Calu3 (cell line): ENCODE results near the gene SLC10A1. TPM values are rescaled to one million over a fixed set of nuclear protein-coding genes. Genes with fewer than 3 reads are reported as not detected.

Experiments used
- BruUV-seq: library from RNA; stranded (reverse); fragments of 400-500 nt; replicated peaks from 2 replicates; lab custom pipeline; 2021; lab: Mats Ljungman, UMichigan
- CTCF ChIA-PET: fragments of 300-600 bp; sonication (Branson Sonifier 250); formaldehyde crosslinking; loops from one replicate; lab custom pipeline; 2022; ENCODE audit warnings: antibody characterized with exemption; lab: Charles Lee
- DNase-seq: peaks from one replicate; pipeline ENCODE4 v3.0.0; 2022
- H3K27ac Mint-ChIP-seq: one replicate; pipeline ENCODE4 v1.8.0; 2022; ENCODE audit warnings: mixed read lengths; ENCODE audit not compliant: unreplicated experiment
- H3K27me3 Mint-ChIP-seq: one replicate; pipeline ENCODE4 v1.8.0; 2022; ENCODE audit warnings: mixed read lengths; ENCODE audit not compliant: unreplicated experiment
- H3K36me3 Mint-ChIP-seq: one replicate; pipeline ENCODE4 v1.8.0; 2022; ENCODE audit warnings: mild to moderate bottlenecking, moderate library complexity, mixed read lengths; ENCODE audit not compliant: insufficient read depth, unreplicated experiment
- H3K4me1 Mint-ChIP-seq: one replicate; pipeline ENCODE4 v1.8.0; 2022; ENCODE audit warnings: mild to moderate bottlenecking, low read depth, mixed read lengths; ENCODE audit not compliant: unreplicated experiment
- H3K4me3 Mint-ChIP-seq: one replicate; pipeline ENCODE4 v1.8.0; 2022; ENCODE audit warnings: mild to moderate bottlenecking, low read depth, moderate library complexity, mixed read lengths; ENCODE audit not compliant: unreplicated experiment
- H3K9me3 Mint-ChIP-seq: one replicate; pipeline ENCODE4 v1.8.0; 2022; ENCODE audit warnings: low read depth, mixed read lengths; ENCODE audit not compliant: unreplicated experiment
- intact Hi-C: fragments of 100-400 bp; cut with micrococcal nuclease; formaldehyde crosslinking; loops from one replicate; pipeline ENCODE4 v1.10.0; 2022; ENCODE audit not compliant: unreplicated experiment
- total RNA-seq: library from RNA; stranded (reverse); gene quantifications from 2 replicates; pipeline ENCODE4 v1.2.3, GENCODE V29; 2022
- TF ChIP-seq, protein P1 (sequence below): fragments of 200-600 bp; IDR thresholded peaks from one replicate; pipeline ENCODE4 v1.8.0; 2022; ENCODE audit warnings: antibody characterized with exemption; ENCODE audit not compliant: unreplicated experiment

The SLC10A1 gene
- total RNA-seq, 1 experiment from 2014 or later: not detected

DNA sequence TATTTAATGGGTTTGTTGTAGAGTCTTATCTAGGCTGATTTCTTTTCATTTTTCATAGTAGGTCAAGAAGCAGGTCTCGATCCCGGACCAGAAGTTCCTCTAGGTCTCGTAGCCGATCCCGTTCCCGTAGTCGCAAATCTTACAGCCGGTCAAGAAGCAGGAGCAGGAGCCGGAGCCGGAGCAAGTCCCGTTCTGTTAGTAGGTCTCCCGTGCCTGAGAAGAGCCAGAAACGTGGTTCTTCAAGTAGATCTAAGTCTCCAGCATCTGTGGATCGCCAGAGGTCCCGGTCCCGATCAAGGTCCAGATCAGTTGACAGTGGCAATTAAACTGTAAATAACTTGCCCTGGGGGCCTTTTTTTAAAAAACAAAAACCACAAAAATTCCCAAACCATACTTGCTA, 25.9 kb downstream of the SLC10A1 start:
- no TSS peak for BruUV-seq
- Mint-ChIP-seq H3K27me3 (no peaks in the 10 kb centered on the region), H3K27ac (no peak overlapping the region), H3K9me3 (no peaks in the 10 kb centered on the region), H3K36me3 (peaks cover 91% of the 10 kb centered on the region), H3K4me1 (peaks cover 17% of the 10 kb centered on the region), H3K4me3 (no peak overlapping the region)
- intact Hi-C loops: no loop called here
- no peak for DNase-seq
- CTCF ChIA-PET: no interaction called here
- TF ChIP-seq, protein P1, sequence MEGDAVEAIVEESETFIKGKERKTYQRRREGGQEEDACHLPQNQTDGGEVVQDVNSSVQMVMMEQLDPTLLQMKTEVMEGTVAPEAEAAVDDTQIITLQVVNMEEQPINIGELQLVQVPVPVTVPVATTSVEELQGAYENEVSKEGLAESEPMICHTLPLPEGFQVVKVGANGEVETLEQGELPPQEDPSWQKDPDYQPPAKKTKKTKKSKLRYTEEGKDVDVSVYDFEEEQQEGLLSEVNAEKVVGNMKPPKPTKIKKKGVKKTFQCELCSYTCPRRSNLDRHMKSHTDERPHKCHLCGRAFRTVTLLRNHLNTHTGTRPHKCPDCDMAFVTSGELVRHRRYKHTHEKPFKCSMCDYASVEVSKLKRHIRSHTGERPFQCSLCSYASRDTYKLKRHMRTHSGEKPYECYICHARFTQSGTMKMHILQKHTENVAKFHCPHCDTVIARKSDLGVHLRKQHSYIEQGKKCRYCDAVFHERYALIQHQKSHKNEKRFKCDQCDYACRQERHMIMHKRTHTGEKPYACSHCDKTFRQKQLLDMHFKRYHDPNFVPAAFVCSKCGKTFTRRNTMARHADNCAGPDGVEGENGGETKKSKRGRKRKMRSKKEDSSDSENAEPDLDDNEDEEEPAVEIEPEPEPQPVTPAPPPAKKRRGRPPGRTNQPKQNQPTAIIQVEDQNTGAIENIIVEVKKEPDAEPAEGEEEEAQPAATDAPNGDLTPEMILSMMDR: no peak

DNA sequence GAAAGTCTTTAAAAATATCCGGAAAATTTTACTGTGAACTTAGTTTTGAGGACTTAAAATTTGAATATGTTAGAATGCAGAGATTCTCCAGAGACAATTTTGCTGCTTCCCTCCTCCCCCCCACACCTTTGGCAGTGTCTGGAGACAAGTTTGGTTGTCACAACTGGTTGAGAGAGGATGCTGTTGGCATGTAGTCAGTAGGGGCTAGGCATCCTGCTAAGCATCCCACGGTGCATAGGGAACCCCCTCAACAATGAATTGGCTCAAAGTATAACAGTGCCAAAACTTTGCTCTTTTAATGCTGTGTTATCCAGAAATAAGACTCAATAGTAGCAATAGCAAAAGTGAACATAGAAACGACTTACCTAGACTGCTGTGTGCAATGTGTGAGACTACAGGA, 26.5 kb downstream of the SLC10A1 start:
- CTCF ChIA-PET: no interaction called here
- Mint-ChIP-seq H3K4me1 (peaks cover 17% of the 10 kb centered on the region), H3K4me3 (no peak overlapping the region), H3K27ac (no peak overlapping the region), H3K9me3 (no peaks in the 10 kb centered on the region), H3K27me3 (no peaks in the 10 kb centered on the region), H3K36me3 (peaks cover 85% of the 10 kb centered on the region)
- DNase-seq: no peak
- TF ChIP-seq, protein P1: no peak
- BruUV-seq: no TSS peak
- intact Hi-C loops: no loop called here

DNA sequence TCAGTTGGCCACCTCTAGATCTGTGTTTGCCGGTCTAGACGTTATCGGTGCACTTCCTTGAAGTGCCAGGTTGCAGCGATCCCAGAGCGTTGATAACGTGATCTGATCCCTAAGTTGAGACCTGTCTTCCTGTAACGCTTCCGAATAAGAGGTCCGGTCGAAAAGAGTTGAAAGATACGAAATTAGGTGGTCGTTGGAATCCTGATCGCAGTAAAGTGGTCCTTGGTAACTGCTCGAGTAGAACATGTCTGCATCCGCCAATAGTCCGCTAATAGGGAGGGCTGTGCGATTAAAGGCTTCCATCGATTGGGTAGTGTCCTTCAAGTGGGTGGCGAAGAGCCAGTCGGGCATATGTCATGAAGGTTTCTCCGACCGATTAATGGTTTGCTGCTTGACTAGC, 27.4 kb downstream of the SLC10A1 start:
- no TSS peak for BruUV-seq
- Mint-ChIP-seq H3K4me1 (peaks cover 17% of the 10 kb centered on the region), H3K36me3 (peaks cover 77% of the 10 kb centered on the region), H3K27ac (peak overlapping the region; percentile 30), H3K4me3 (no peak overlapping the region), H3K9me3 (no peaks in the 10 kb centered on the region), H3K27me3 (no peaks in the 10 kb centered on the region)
- TF ChIP-seq, protein P1: no peak
- DNase-seq: no peak
- intact Hi-C loops: no loop called here
- CTCF ChIA-PET: no interaction called here

DNA sequence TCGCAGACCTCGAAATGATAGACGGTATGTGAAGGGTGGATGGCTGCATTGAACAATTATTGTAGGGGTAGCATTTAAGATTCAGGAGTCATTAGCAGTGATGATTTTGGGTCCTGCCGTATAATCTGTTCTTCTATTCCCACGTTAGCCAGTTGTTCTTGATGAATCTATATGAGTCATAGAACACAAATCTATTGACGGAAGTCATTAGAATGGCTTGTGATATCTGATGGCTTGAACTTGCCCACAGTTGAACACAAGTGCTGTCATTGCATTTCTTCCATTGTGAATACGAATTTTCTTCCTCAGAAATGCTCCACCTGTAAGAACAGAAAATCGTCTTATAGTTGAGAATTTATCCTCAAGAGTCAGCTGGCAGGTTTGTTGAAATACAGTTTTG, 28.2 kb downstream of the SLC10A1 start:
- DNase-seq: no peak
- CTCF ChIA-PET: no interaction called here
- intact Hi-C loops: no loop called here
- peaks cover 17% of the 10 kb centered on the region for H3K4me1 Mint-ChIP-seq
- H3K27ac Mint-ChIP-seq: peak overlapping the region; percentile 98
- peaks cover 69% of the 10 kb centered on the region for H3K36me3 Mint-ChIP-seq
- no peaks in the 10 kb centered on the region for H3K9me3 Mint-ChIP-seq
- peak overlapping the region; percentile 100 for H3K4me3 Mint-ChIP-seq
- TSS peak; percentile 21 for BruUV-seq
- TF ChIP-seq, protein P1: no peak
- no peaks in the 10 kb centered on the region for H3K27me3 Mint-ChIP-seq
